Liver (tissue), 3 donors: Measurements from ENCODE around the gene SORCS2.

Experiments used
- CTCF ChIP-seq: fragments of 150-350 bp; IDR thresholded peaks from 2 replicates; pipeline ENCODE4 v1.5.1; 2017; ENCODE audit warnings: improper control_type of control experiment, low read depth, low read length; ENCODE audit not compliant: missing input control
- MAX ChIP-seq: IDR thresholded peaks from 2 replicates; pipeline ENCODE4 v1.6.1; 2016; ENCODE audit warnings: antibody characterized with exemption
- REST ChIP-seq: IDR thresholded peaks from 2 replicates; pipeline ENCODE4 v1.6.1; 2016; ENCODE audit warnings: antibody characterized with exemption, mild to moderate bottlenecking
- SP1 ChIP-seq: IDR thresholded peaks from 2 replicates; pipeline ENCODE4 v1.6.1; 2018; ENCODE audit warnings: antibody characterized with exemption, mild to moderate bottlenecking
- TAF1 ChIP-seq: conservative IDR thresholded peaks from 2 replicates; pipeline ENCODE4 v1.6.1; 2016; ENCODE audit warnings: antibody characterized with exemption, mild to moderate bottlenecking
- ZBTB33 ChIP-seq: IDR thresholded peaks from 2 replicates; pipeline ENCODE4 v1.6.1; 2016; ENCODE audit warnings: antibody characterized with exemption
- donor health status: healthy.
- donor health status: healthy.

- no peak for TF ChIP-seq TAF1
- TF ChIP-seq CTCF, result no peak
- TF ChIP-seq REST, result no peak
- no peak for TF ChIP-seq MAX
- TF ChIP-seq SP1, result no peak
- TF ChIP-seq ZBTB33, result no peak
Measured at GRCh38 chr4:7417639-7418038, 225.3 kb downstream of the SORCS2 start.
